CD4-positive, alpha-beta memory T cell (primary cell): ENCODE measurements around the gene NFATC1. TPM values are rescaled to one million over a fixed set of nuclear protein-coding genes. Genes with fewer than 3 reads are reported as not detected.
A peak's percentile ranks its signal among the peaks of the same experiment; 100 is the strongest.

ENCODE experiments used
- CTCF ChIA-PET: fragments of 350-600 bp; sonication (Branson Sonifier 250); formaldehyde crosslinking; loops from one replicate; lab custom pipeline; 2021; ENCODE audit warnings: inconsistent platforms; ENCODE audit not compliant: partially characterized antibody; lab: Charles Lee
- POLR2A ChIA-PET: fragments of 350-600 bp; sonication (Branson Sonifier 250); formaldehyde crosslinking; loops from one replicate; lab custom pipeline; 2021; ENCODE audit not compliant: partially characterized antibody; lab: Charles Lee
- DNase-seq, 5 donors: peaks; one replicate each; pipeline versions ENCODE4 v3.0.0 to v3.0.0-alpha.2; 2020 to 2022; ENCODE audit warnings: mixed read lengths in 1 of 5
- H3K27ac ChIP-seq: one replicate; pipeline ENCODE4 v1.7.0; 2013; ENCODE audit warnings: low read depth, low read length
- H3K27me3 ChIP-seq: 2 replicates; pipeline ENCODE4 v1.7.0; 2013; ENCODE audit warnings: mild to moderate bottlenecking, low read length, moderate library complexity; ENCODE audit not compliant: insufficient read depth
- H3K36me3 ChIP-seq: 2 replicates; pipeline ENCODE4 v1.7.0; 2013; ENCODE audit warnings: mild to moderate bottlenecking, low read length, moderate library complexity; ENCODE audit not compliant: insufficient read depth
- H3K4me1 ChIP-seq: 2 replicates; pipeline ENCODE4 v1.7.0; 2013; ENCODE audit warnings: mild to moderate bottlenecking, low read length, moderate library complexity; ENCODE audit not compliant: insufficient read depth
- H3K4me3 ChIP-seq, 2 donors: one replicate each; pipeline ENCODE4 v1.7.0; 2013; ENCODE audit warnings: low read length in 2 of 2, mild to moderate bottlenecking in 1 of 2
- H3K9me3 ChIP-seq, 2 donors: one replicate each; pipeline ENCODE4 v1.7.0; 2013; ENCODE audit warnings: low read length in 2 of 2, control low read depth in 1 of 2; ENCODE audit not compliant: control insufficient read depth in 1 of 2
- H3K27ac Mint-ChIP-seq, 7 donors: one replicate each; pipeline ENCODE4 v1.8.0; 2020 to 2021; ENCODE audit warnings: mixed read lengths in 7 of 7, mild to moderate bottlenecking in 6 of 7, inconsistent platforms in 3 of 7, moderate library complexity in 3 of 7
- H3K27me3 Mint-ChIP-seq, 2 donors: one replicate each; pipeline ENCODE4 v1.8.0; 2020 to 2021; ENCODE audit warnings: mixed read lengths in 2 of 2
- H3K36me3 Mint-ChIP-seq, 2 donors: one replicate each; pipeline ENCODE4 v1.8.0; 2020 to 2021; ENCODE audit warnings: mixed read lengths in 2 of 2, inconsistent platforms in 1 of 2, mild to moderate bottlenecking in 1 of 2
- H3K4me1 Mint-ChIP-seq, 4 donors: one replicate each; pipeline ENCODE4 v1.8.0; 2020 to 2021; ENCODE audit warnings: mixed read lengths in 4 of 4, mild to moderate bottlenecking in 1 of 4
- H3K4me3 Mint-ChIP-seq, 8 donors: one replicate each; pipeline ENCODE4 v1.8.0; 2020 to 2021; ENCODE audit warnings: mixed read lengths in 8 of 8, mild to moderate bottlenecking in 7 of 8, moderate library complexity in 6 of 8, inconsistent platforms in 3 of 8
- H3K9me3 Mint-ChIP-seq, 8 donors: one replicate each; pipeline ENCODE4 v1.8.0; 2020 to 2021; ENCODE audit warnings: mixed read lengths in 8 of 8, mild to moderate bottlenecking in 5 of 8, inconsistent platforms in 3 of 8, moderate library complexity in 1 of 8
- intact Hi-C: fragments of 100-400 bp; cut with micrococcal nuclease; formaldehyde crosslinking; loops from one replicate; pipeline ENCODE4 v1.15.1; 2023
- polyA plus RNA-seq, 2 donors: library from polyadenylated mRNA; unstranded; fragments of 300-500 nt; fragmentation: Illumina TruSeq; gene quantifications; one replicate each; pipeline ENCODE4 v1.2.3, GENCODE V29; 2021
- total RNA-seq, 2 experiments: library from RNA; stranded (reverse); gene quantifications; one replicate each; pipeline ENCODE4 v1.2.3, GENCODE V29; 2021

Gene NFATC1
- total and polyA plus RNA-seq, 4 experiments from 2014 or later = 15.3 to 69.6 (median 54.9) TPM

- Mint-ChIP-seq H3K4me1 (no peaks in the 10 kb centered on the region), H3K9me3 (peaks cover 0 to 28% (median 19%) of the 10 kb centered on the region in 8 donors), H3K27ac (peak overlapping the region in 1 of 7 donors; percentile 15), H3K36me3 (peaks cover 1 to 5% of the 10 kb centered on the region in 2 donors), H3K4me3 (no peak overlapping the region), H3K27me3 (no peaks in the 10 kb centered on the region)
- no peak for DNase-seq
- H3K9me3 ChIP-seq = peaks cover 0 to 10% of the 10 kb centered on the region in 2 donors
- H3K27me3 ChIP-seq = no peaks in the 10 kb centered on the region
- H3K4me3 ChIP-seq = no peak overlapping the region
- POLR2A ChIA-PET = interaction anchor here (1.0 kb wide), 1 partner anchor 53 kb away, joined by 3 read pairs; no protein-coding TSS in a partner anchor
- CTCF ChIA-PET = no interaction called here
- H3K4me1 ChIP-seq = peaks cover 5% of the 10 kb centered on the region
- no peak overlapping the region for H3K27ac ChIP-seq
- no peaks in the 10 kb centered on the region for H3K36me3 ChIP-seq
- intact Hi-C loops = no loop called here
Measured at GRCh38 chr18:79575891-79576685, 180.4 kb downstream of the NFATC1 start.

GRCh38 chr18:79576686-79577351 is 181.1 kb downstream of the NFATC1 start:
- H3K9me3 Mint-ChIP-seq = peaks cover 0 to 23% (median 18%) of the 10 kb centered on the region in 8 donors
- H3K4me1 Mint-ChIP-seq = no peaks in the 10 kb centered on the region
- intact Hi-C loops = no loop called here
- POLR2A ChIA-PET = no interaction called here
- no peaks in the 10 kb centered on the region for H3K27me3 ChIP-seq
- H3K36me3 Mint-ChIP-seq = peaks cover 0 to 5% of the 10 kb centered on the region in 2 donors
- H3K27me3 Mint-ChIP-seq = no peaks in the 10 kb centered on the region
- H3K27ac ChIP-seq = no peak overlapping the region
- CTCF ChIA-PET = no interaction called here
- H3K4me1 ChIP-seq = peaks cover 5% of the 10 kb centered on the region
- H3K4me3 ChIP-seq = no peak overlapping the region
- H3K36me3 ChIP-seq = no peaks in the 10 kb centered on the region
- peaks cover 0 to 10% of the 10 kb centered on the region in 2 donors for H3K9me3 ChIP-seq
- H3K4me3 Mint-ChIP-seq = no peak overlapping the region
- H3K27ac Mint-ChIP-seq = no peak overlapping the region
- no peak for DNase-seq

- Histone ChIP-seq H3K4me1 (peaks cover 5% of the 10 kb centered on the region), H3K36me3 (no peaks in the 10 kb centered on the region), H3K27me3 (no peaks in the 10 kb centered on the region), H3K4me3 (no peak overlapping the region), H3K9me3 (peaks cover 0 to 8% of the 10 kb centered on the region in 2 donors), H3K27ac (no peak overlapping the region)
- Mint-ChIP-seq H3K27ac (no peak overlapping the region), H3K4me3 (no peak overlapping the region), H3K27me3 (no peaks in the 10 kb centered on the region), H3K4me1 (no peaks in the 10 kb centered on the region), H3K36me3 (no peaks in the 10 kb centered on the region), H3K9me3 (peaks cover 0 to 16% (median 10%) of the 10 kb centered on the region in 8 donors)
- CTCF ChIA-PET = no interaction called here
- intact Hi-C loops = no loop called here
- no peak for DNase-seq
- POLR2A ChIA-PET = no interaction called here
Measured at GRCh38 chr18:79577451-79578395, 182.0 kb downstream of the NFATC1 start.

GRCh38 chr18:79578396-79579260 is 182.9 kb downstream of the NFATC1 start:
- Histone ChIP-seq H3K27ac (no peak overlapping the region), H3K27me3 (no peaks in the 10 kb centered on the region), H3K36me3 (no peaks in the 10 kb centered on the region), H3K4me1 (peaks cover 5% of the 10 kb centered on the region), H3K4me3 (no peak overlapping the region), H3K9me3 (no peaks in the 10 kb centered on the region)
- no peak for DNase-seq
- ChIA-PET POLR2A (no interaction called here), CTCF (no interaction called here)
- no peaks in the 10 kb centered on the region for H3K36me3 Mint-ChIP-seq
- no peak overlapping the region for H3K27ac Mint-ChIP-seq
- H3K27me3 Mint-ChIP-seq = no peaks in the 10 kb centered on the region
- H3K4me3 Mint-ChIP-seq = no peak overlapping the region
- peaks cover 0 to 7% (median 1%) of the 10 kb centered on the region in 8 donors for H3K9me3 Mint-ChIP-seq
- intact Hi-C loops = no loop called here
- H3K4me1 Mint-ChIP-seq = peaks cover 0 to 4% (median 0%) of the 10 kb centered on the region in 4 donors
